Thymus (tissue), 11 donors: ENCODE results near the gene CDX1. TPM values are rescaled to one million over a fixed set of nuclear protein-coding genes. Genes with fewer than 3 reads are reported as not detected.

Experiments
- DNase-seq, 9 donors: peaks; one replicate each; pipeline ENCODE4 v3.0.0-alpha.2; 2013; ENCODE audit warnings: low spot score in 9 of 9, low read depth in 6 of 9, missing footprints in 1 of 9
- H3K27ac ChIP-seq, 2 donors: one replicate each; pipeline ENCODE4 v1.5.1; 2013; ENCODE audit warnings: control low read depth in 1 of 2, low read depth in 1 of 2, low read length in 1 of 2, mild to moderate bottlenecking in 1 of 2, moderate library complexity in 1 of 2
- H3K27me3 ChIP-seq, 2 donors: one replicate each; pipeline ENCODE4 v1.5.1; 2013; ENCODE audit warnings: low read length in 1 of 2; ENCODE audit not compliant: control insufficient read depth in 2 of 2, insufficient read depth in 1 of 2
- H3K36me3 ChIP-seq, 2 donors: one replicate each; pipeline ENCODE4 v1.5.1; 2013; ENCODE audit warnings: low read length in 1 of 2, mild to moderate bottlenecking in 1 of 2, moderate library complexity in 1 of 2; ENCODE audit not compliant: control insufficient read depth in 2 of 2, insufficient read depth in 2 of 2
- H3K4me1 ChIP-seq, 2 donors: one replicate each; pipeline ENCODE4 v1.5.1; 2013; ENCODE audit warnings: low read length in 2 of 2; ENCODE audit not compliant: control insufficient read depth in 2 of 2, insufficient read depth in 2 of 2
- H3K4me3 ChIP-seq, 2 donors: one replicate each; pipeline ENCODE4 v1.5.1; 2013; ENCODE audit warnings: low read length in 2 of 2, control low read depth in 1 of 2, mild to moderate bottlenecking in 1 of 2
- H3K9me3 ChIP-seq, 2 donors: one replicate each; pipeline ENCODE4 v1.5.1; 2013; ENCODE audit warnings: low read length in 1 of 2, mild to moderate bottlenecking in 1 of 2; ENCODE audit not compliant: control insufficient read depth in 2 of 2, insufficient read depth in 1 of 2
- WGBS: extraction: QIAGEN DNeasy Blood & Tissue Kit; methylation state at CpG from one replicate; pipeline ENCODE4 v1.1.7; 2013; 5-methylcytosine and 5-hydroxymethylcytosine counted together
- polyA plus RNA-seq: library from polyadenylated mRNA; stranded (reverse); fragments of 200-250 nt; gene quantifications from one replicate; pipeline ENCODE4 v1.2.3, GENCODE V29; 2013
- total RNA-seq: library from RNA; stranded (reverse); fragments of 120-200 nt; gene quantifications from one replicate; pipeline ENCODE4 v1.2.4, GENCODE V29; 2013
- donor health status: healthy.

CDX1 gene
- total and polyA plus RNA-seq, 2 donors, result 0.85 to 1.3 TPM

GRCh38 chr5:150130493-150130922 lies 36.1 kb upstream of the CDX1 start:
- H3K4me3 ChIP-seq, result no peak overlapping the region
- no peaks in the 10 kb centered on the region for H3K36me3 ChIP-seq
- DNase-seq, result no peak
- H3K4me1 ChIP-seq, result no peaks in the 10 kb centered on the region
- no peaks in the 10 kb centered on the region for H3K9me3 ChIP-seq
- WGBS, result 94% methylated on average over 8 of the region's 8 CpGs
- no peak overlapping the region for H3K27ac ChIP-seq
- no peaks in the 10 kb centered on the region for H3K27me3 ChIP-seq

GRCh38 chr5:150131461-150131860 lies 35.1 kb upstream of the CDX1 start:
- H3K27me3 ChIP-seq, result no peaks in the 10 kb centered on the region
- no peak overlapping the region for H3K4me3 ChIP-seq
- H3K36me3 ChIP-seq, result no peaks in the 10 kb centered on the region
- H3K9me3 ChIP-seq, result no peaks in the 10 kb centered on the region
- no peak overlapping the region for H3K27ac ChIP-seq
- no peak for DNase-seq
- no peaks in the 10 kb centered on the region for H3K4me1 ChIP-seq
- WGBS, result 94% methylated on average over 4 of the region's 4 CpGs

- no peaks in the 10 kb centered on the region for H3K9me3 ChIP-seq
- no peaks in the 10 kb centered on the region for H3K36me3 ChIP-seq
- WGBS, result 60% methylated on average over 12 of the region's 12 CpGs
- H3K4me1 ChIP-seq, result no peaks in the 10 kb centered on the region
- H3K27me3 ChIP-seq, result no peaks in the 10 kb centered on the region
- no peak for DNase-seq
- no peak overlapping the region for H3K4me3 ChIP-seq
- H3K27ac ChIP-seq, result no peak overlapping the region
Measured at GRCh38 chr5:150131978-150132694, 34.4 kb upstream of the CDX1 start.

- no peaks in the 10 kb centered on the region for H3K4me1 ChIP-seq
- no peak for DNase-seq
- H3K36me3 ChIP-seq, result no peaks in the 10 kb centered on the region
- no peaks in the 10 kb centered on the region for H3K27me3 ChIP-seq
- no peak overlapping the region for H3K27ac ChIP-seq
- WGBS, result 96% methylated on average over 22 of the region's 22 CpGs
- H3K4me3 ChIP-seq, result no peak overlapping the region
- no peaks in the 10 kb centered on the region for H3K9me3 ChIP-seq
Measured at GRCh38 chr5:150132740-150133139, 33.8 kb upstream of the CDX1 start.

DNA sequence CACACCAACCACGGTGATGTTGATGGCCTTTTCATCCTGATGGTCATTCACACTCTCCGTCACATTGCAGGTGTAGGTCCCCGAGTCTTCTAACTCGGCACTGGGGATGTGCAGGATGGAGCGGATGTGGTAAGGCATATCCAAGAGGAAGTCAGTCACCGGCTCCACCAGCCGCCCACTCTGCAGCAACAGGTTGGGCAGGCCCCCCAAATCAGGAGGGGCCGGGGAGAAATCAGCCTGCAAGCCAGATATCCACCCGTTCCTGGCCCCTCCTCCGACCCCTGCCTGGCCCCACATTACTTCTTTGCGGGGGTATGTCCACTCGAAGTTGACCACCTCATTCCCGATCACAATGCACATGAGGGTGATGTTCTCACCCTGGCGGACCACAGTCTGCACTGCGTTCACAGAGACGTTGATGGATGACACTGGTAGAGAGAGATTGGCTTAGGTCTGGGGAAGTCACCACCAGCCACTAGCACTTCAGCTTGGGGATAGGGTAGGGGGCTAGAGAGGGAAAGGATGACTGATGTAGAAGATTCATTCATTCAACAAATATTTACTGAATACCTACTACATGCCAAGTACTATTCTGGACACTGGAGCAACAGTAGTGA lies 32.9 kb upstream of the CDX1 start:
- Histone ChIP-seq H3K27me3 (no peaks in the 10 kb centered on the region), H3K27ac (no peak overlapping the region), H3K36me3 (no peaks in the 10 kb centered on the region), H3K4me1 (peaks cover 0 to 5% of the 10 kb centered on the region in 2 donors), H3K9me3 (no peaks in the 10 kb centered on the region), H3K4me3 (no peak overlapping the region)
- no peak for DNase-seq
- 92% methylated on average over 16 of the region's 16 CpGs for WGBS

DNA sequence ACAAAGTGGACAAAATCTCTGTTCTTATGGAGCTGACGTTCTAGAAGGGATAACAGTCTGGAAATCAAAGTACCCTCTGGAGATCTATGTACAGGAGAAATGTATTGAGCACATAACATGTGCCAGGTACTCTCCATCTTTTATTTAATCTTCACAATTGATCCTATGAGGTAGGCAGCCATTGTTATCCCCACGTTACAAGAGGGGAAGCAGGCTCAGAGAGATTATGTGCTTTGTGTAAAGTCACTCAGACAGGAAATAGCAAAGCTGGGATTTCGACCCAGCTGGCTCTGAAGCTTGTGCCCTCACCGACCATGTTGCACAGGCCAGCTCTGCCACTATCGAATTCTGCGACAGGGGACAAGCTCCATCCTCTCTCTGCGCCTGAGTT lies 32.4 kb upstream of the CDX1 start:
- Histone ChIP-seq H3K27ac (no peak overlapping the region), H3K27me3 (no peaks in the 10 kb centered on the region), H3K36me3 (no peaks in the 10 kb centered on the region), H3K4me1 (peaks cover 0 to 8% of the 10 kb centered on the region in 2 donors), H3K9me3 (no peaks in the 10 kb centered on the region), H3K4me3 (no peak overlapping the region)
- WGBS, result 83% methylated on average over 7 of the region's 7 CpGs
- DNase-seq, result no peak

DNA sequence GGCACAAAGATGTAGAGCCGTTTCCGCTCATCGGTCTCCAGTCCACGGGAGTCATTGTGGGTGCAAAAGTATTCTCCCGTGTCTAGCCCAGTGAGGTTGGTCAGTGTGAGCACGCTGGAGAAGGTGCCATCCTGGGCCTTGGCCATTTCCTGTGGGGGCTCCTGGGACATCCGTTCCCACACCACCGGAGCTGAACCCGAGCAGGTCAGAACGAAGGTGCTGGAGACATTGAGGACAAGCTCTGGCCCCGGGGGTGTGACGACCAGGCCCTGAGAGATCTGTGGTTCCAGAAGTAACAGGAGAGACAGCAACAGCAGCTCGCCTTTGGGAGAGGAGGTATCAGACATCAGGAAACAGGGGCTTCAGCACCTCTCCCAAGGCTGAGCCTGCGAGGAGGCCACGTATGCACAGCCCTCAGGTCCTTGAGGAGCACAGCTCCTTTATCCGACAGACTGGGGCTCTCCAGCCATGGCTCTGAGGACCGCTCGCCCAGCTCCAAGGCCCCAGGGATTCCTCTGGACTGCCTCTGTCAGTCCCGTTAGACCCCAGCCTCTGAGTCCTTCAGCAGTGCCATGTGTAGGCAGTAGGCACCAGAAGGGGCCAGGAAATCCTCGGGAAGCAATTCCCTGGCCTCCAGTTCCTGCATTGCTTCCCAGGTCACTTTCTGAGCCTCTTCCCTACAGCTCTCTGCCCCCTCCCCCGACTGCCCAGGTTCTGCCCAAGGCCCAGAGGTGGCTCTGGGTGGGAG lies 30.8 kb upstream of the CDX1 start:
- no peak for DNase-seq
- Histone ChIP-seq H3K27ac (no peak overlapping the region), H3K27me3 (no peaks in the 10 kb centered on the region), H3K4me1 (peaks cover 0 to 18% of the 10 kb centered on the region in 2 donors), H3K4me3 (no peak overlapping the region), H3K36me3 (no peaks in the 10 kb centered on the region), H3K9me3 (no peaks in the 10 kb centered on the region)
- WGBS, result 95% methylated on average over 21 of the region's 21 CpGs

DNA sequence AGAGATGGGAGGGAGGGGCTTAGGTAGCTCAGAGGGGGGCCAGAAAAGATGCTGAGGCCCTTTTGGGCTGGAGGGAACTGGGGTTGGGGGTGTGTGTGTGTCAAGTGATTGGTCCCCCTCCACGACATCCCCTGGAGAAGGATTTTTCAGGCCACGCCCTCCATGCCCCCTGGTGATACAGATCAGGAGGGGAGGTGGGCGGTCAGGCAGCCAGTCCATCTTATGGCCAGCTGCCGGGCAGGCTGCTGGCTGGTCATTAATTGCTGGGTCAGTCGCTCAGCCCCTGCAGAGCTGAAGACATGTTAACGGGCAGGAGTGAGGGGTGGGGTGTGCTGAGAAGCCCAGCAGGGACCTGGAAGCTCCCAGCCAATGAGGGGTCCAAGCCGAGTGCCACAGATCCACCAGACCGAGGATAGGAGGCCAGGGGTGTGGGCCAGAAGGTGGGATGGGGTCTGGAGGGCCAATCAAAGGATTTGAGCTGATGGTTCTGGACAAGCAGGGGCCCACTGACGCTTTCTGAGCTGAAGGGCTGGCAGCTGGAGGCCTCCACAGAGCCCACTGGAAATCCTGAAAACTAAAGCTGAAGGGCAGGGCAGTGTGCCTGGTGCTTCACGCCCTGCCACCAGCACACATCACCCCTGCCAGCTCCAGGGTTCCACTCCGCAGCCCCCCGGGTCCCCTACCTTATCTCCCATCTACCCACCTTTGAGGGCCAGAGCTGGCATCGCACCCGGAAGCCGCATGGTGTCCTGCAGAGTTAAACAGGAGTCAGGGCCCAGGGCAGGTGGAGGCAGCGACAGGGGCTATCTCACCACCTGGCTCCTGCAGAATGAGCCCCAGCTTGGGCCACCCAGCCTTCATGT lies 30.0 kb upstream of the CDX1 start:
- DNase-seq, result no peak
- no peaks in the 10 kb centered on the region for H3K36me3 ChIP-seq
- H3K4me3 ChIP-seq, result no peak overlapping the region
- no peaks in the 10 kb centered on the region for H3K27me3 ChIP-seq
- no peak overlapping the region for H3K27ac ChIP-seq
- peaks cover 0 to 23% of the 10 kb centered on the region in 2 donors for H3K4me1 ChIP-seq
- 95% methylated on average over 16 of the region's 16 CpGs for WGBS
- no peaks in the 10 kb centered on the region for H3K9me3 ChIP-seq
